ENCODE data around the gene TRABD2B. TPM values are rescaled to one million over a fixed set of nuclear protein-coding genes. Genes with fewer than 3 reads are reported as not detected.

TRABD2B gene
- total and polyA plus RNA-seq, 2 experiments from 2014 or later = 1.6 to 2.0 TPM

DNA sequence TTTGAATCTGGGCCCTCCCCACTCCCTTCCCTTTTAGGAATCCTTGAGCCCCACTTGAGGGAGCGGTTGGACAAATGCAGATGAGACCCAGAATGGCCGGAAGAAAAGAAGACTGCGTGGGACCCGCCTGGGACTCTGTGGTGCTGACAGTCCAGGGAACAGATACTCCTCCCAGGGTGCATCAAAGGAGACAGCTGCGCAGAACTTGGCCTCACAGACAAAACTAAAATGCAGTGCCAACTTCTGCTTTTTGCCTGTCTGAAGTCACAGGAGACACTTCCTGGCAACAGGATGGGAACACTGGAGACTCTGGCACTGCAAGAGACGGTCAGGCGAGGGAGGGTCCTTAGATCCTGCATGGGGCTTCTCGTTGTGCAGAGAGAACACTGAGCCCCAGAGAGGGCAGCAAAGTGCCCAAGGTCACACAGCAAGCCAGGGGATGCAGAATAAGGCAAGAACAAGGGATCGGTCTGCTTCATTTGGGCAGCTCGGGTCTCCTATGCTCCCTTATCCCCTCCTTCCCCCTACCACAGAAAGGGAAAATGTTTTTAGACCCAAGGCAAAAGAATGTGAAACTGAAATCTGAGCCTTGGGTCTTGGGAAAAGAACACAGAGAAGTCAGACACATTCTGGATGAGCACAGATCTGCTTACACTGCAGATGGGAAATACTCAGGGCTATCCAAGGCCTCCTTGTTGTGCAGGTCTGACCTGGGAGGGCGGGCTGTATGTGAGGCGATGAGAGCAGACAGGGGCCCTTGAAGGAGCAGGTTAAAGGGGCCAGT is 182.4 kb downstream of the TRABD2B start:
- no peaks in the 10 kb centered on the region for H3K9me2 ChIP-seq (ENCODE audit: insufficient read depth)
- no peak overlapping the region for H3K4me3 ChIP-seq
- H3F3A ChIP-seq (replicated peaks; ENCODE audit: low read depth) = no peaks in the 10 kb centered on the region
- no peak overlapping the region for H3K4me3 Mint-ChIP-seq
- no peak overlapping the region for H3K4me2 ChIP-seq
- H2AFZ ChIP-seq = no peak overlapping the region
- H3K27me3 ChIP-seq (ENCODE audit: insufficient read depth) = no peaks in the 10 kb centered on the region
- TF ChIP-seq EZH2phosphoT487 (IDR thresholded peaks at IDR 0.05; ENCODE audit: unreplicated experiment) = no peak
- TF ChIP-seq NANOG (IDR thresholded peaks at IDR 0.05; ENCODE audit: borderline replicate concordance) = no peak
- no peak for TF ChIP-seq STAT1 (IDR thresholded peaks at IDR 0.05; ENCODE audit: unreplicated experiment)
- no peak for TF ChIP-seq ZNF114 (CRISPR knock-in tag; IDR thresholded peaks at IDR 0.05)
- no peak for TF ChIP-seq ZNF462 (CRISPR knock-in tag; IDR thresholded peaks at IDR 0.05)
- no peak for TF ChIP-seq ZNF331 (CRISPR knock-in tag; IDR thresholded peaks at IDR 0.05; ENCODE audit: low read depth)
- no peak for TF ChIP-seq POLR2AphosphoS5 (IDR thresholded peaks at IDR 0.05; ENCODE audit: low read depth)
- TF ChIP-seq EZH2 (IDR thresholded peaks at IDR 0.05; ENCODE audit: low read depth, unreplicated experiment) = no peak
- TF ChIP-seq JUNB (IDR thresholded peaks at IDR 0.05; ENCODE audit: unreplicated experiment) = no peak
- no peak for TF ChIP-seq CREB1 (CRISPR knock-in tag; IDR thresholded peaks at IDR 0.05; ENCODE audit: low read depth)
- no peak for TF ChIP-seq CTCF (conservative IDR thresholded peaks at IDR 0.05; ENCODE audit: low read depth in 2 of 2)
- TF ChIP-seq, protein P1, sequence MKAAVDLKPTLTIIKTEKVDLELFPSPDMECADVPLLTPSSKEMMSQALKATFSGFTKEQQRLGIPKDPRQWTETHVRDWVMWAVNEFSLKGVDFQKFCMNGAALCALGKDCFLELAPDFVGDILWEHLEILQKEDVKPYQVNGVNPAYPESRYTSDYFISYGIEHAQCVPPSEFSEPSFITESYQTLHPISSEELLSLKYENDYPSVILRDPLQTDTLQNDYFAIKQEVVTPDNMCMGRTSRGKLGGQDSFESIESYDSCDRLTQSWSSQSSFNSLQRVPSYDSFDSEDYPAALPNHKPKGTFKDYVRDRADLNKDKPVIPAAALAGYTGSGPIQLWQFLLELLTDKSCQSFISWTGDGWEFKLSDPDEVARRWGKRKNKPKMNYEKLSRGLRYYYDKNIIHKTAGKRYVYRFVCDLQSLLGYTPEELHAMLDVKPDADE (IDR thresholded peaks at IDR 0.05) = no peak
- no peak overlapping the region for H3K27ac Mint-ChIP-seq
- H3K36me3 Mint-ChIP-seq (ENCODE audit: low read depth) = no peaks in the 10 kb centered on the region
- H3K27me3 Mint-ChIP-seq (ENCODE audit: insufficient read depth, low read depth, poor library complexity) = peaks cover 13% of the 10 kb centered on the region
- no peaks in the 10 kb centered on the region for H3K36me3 ChIP-seq (ENCODE audit: insufficient read depth)
- 0 out of 2 replicates have a peak, but pooled peaks cover 2% of the 10 kb centered on the region for H4K20me1 ChIP-seq (replicated peaks; ENCODE audit: insufficient read depth)
- ATAC-seq (no peak), DNase-seq (ENCODE audit: low spot score) (no peak)
- no peaks in the 10 kb centered on the region for H3K79me2 ChIP-seq (replicated peaks; ENCODE audit: insufficient read depth)
- H3K4me1 Mint-ChIP-seq = peaks cover 30% of the 10 kb centered on the region
- H3K4me1 ChIP-seq (ENCODE audit: insufficient read depth) = no peaks in the 10 kb centered on the region
- H3K27ac ChIP-seq (ENCODE audit: low read depth) = no peak overlapping the region
- H3K9me3 Mint-ChIP-seq = no peaks in the 10 kb centered on the region
